ENCODE results near the gene MAP1S. TPM values are rescaled to one million over a fixed set of nuclear protein-coding genes. Genes with fewer than 3 reads are reported as not detected.

The MAP1S gene
- total and polyA plus RNA-seq, 2 of the 8 experiments (the other 6 are each of a cell fraction or from before 2014, with no cell fraction given) = 66.7 to 115 TPM

DNA sequence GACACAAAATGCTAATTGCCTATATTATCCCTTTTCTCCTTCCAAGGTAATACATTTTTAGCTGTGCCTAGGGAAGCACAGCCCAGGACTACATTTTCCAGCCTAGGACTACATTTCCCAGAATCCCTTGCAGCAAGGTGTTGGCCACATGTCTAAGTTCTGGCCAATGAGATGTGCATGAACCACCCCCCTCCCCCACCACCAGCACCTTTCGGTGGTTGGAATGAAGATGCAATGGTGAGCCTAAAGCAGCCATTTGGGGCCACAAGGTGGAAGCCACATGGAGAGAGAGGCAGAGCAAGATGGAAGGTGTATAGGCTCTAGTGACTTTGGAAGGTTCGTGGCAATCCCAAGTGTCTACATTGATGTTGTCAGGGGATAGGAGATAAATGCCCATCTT is 47.4 kb upstream of the MAP1S start:
- H3K18ac ChIP-seq (ENCODE audit: extremely low read depth, low read length) = no peak overlapping the region
- ChIA-PET CTCF (ENCODE audit: partially characterized antibody) (interaction anchor here (1.0 to 1.8 kb wide), 2 partner anchors 16 to 62 kb away, joined by 3 to 4 read pairs; no protein-coding TSS in a partner anchor), POLR2A (ENCODE audit: partially characterized antibody) (interaction anchor here (1.3 kb wide), 1 partner anchor 9 kb away, joined by 4 read pairs; no protein-coding TSS in a partner anchor)
- H4K5ac ChIP-seq (ENCODE audit: insufficient read length, low read depth, low read length) = no peak overlapping the region
- H3K4me2 ChIP-seq (ENCODE audit: insufficient read depth in 1 of 2, low read depth in 2 of 2, low read length in 2 of 2) = no peak overlapping the region
- H2BK120ac ChIP-seq (replicated peaks; ENCODE audit: low read depth, low read length) = no peak overlapping the region
- H2BK12ac ChIP-seq (ENCODE audit: low read depth, low read length) = no peak overlapping the region
- peaks cover 0 to 7% of the 10 kb centered on the region in 2 experiments; a peak in 1 of 4 replicates for H3K79me2 ChIP-seq (ENCODE audit: control insufficient read depth in 1 of 2, insufficient read depth in 2 of 2, low read length in 2 of 2)
- H2BK15ac ChIP-seq (ENCODE audit: low read length) = no peak overlapping the region
- H3K23ac ChIP-seq (ENCODE audit: insufficient read length) = no peak overlapping the region
- peaks cover 2 to 3% of the 10 kb centered on the region in 2 experiments for H4K20me1 ChIP-seq (replicated peaks in 1 of 2; ENCODE audit: control insufficient read depth in 1 of 2, insufficient read depth in 2 of 2, low read length in 2 of 2)
- no peak overlapping the region for H3K27ac ChIP-seq (ENCODE audit: low read depth, low read length)
- peaks cover 1% of the 10 kb centered on the region; the same call in 1 of the 2 replicates for H3K23me2 ChIP-seq (ENCODE audit: low read depth, low read length)
- H3K4me1 ChIP-seq (replicated peaks in 1 of 4; ENCODE audit: control insufficient read depth in 3 of 4, insufficient read depth in 4 of 4, low read length in 3 of 4) = 0 out of 7 replicates have a peak, but pooled peaks cover 0 to 3% (median 0%) of the 10 kb centered on the region in 4 experiments
- no peaks in the 10 kb centered on the region for H3K27me3 ChIP-seq (replicated peaks in 1 of 4; ENCODE audit: control insufficient read depth in 3 of 4, extremely low read depth in 1 of 4, insufficient read depth in 3 of 4, low read length in 3 of 4)
- no peak overlapping the region for H3K4ac ChIP-seq (replicated peaks; ENCODE audit: insufficient read length, low read depth, low read length)
- H3K9me3 ChIP-seq (ENCODE audit: insufficient read depth in 2 of 2, low read depth in 1 of 2, low read length in 1 of 2) = 0 out of 4 replicates have a peak, but pooled peaks cover 0 to 5% of the 10 kb centered on the region in 2 experiments
- H2AFZ ChIP-seq (ENCODE audit: low read length) = no peak overlapping the region
- H2BK5ac ChIP-seq (ENCODE audit: low read depth, low read length) = no peak overlapping the region
- peak; percentile 85 for FAIRE-seq
- peak in 1 of 2 experiments; percentile 62 for DNase-seq (ENCODE audit: low read depth in 1 of 2, low spot score in 2 of 2)
- H4K91ac ChIP-seq (replicated peaks; ENCODE audit: insufficient read length, low read length) = no peak overlapping the region
- 82% methylated on average over 2 of the region's 2 CpGs; no CpG with 5 or more reads in 1 of the 2 experiments for WGBS, 2 experiments (ENCODE audit: extremely low coverage in 1 of 2, insufficient coverage in 1 of 2, insufficient read length in 1 of 2, insufficient replicate concordance in 2 of 2, low coverage in 1 of 2, low lambda C conversion rate in 2 of 2, missing lambda C conversion rate in 1 of 2)
- no peak overlapping the region for H3K9ac ChIP-seq (replicated peaks in 1 of 4; ENCODE audit: extremely low read depth in 1 of 4, low read depth in 3 of 4, low read length in 3 of 4)
- H3K36me3 ChIP-seq (ENCODE audit: control insufficient read depth in 2 of 4, insufficient read depth in 4 of 4, low read length in 3 of 4) = peaks cover 0 to 14% (median 1%) of the 10 kb centered on the region in 4 experiments; a peak in 3 of 8 replicates
- no peak overlapping the region for H2AK5ac ChIP-seq (ENCODE audit: low read depth, low read length)
- no peak overlapping the region for H2BK20ac ChIP-seq (ENCODE audit: low read length)
- no peak overlapping the region for H3K56ac ChIP-seq (replicated peaks; ENCODE audit: insufficient read length, low read depth, low read length)
- no peak overlapping the region for H3K4me3 ChIP-seq (ENCODE audit: extremely low read depth in 1 of 4, insufficient read depth in 2 of 4, low read depth in 3 of 4, low read length in 4 of 4)
- H3K14ac ChIP-seq (ENCODE audit: insufficient read length) = no peak overlapping the region
- no peak overlapping the region for H4K8ac ChIP-seq (ENCODE audit: extremely low read depth, insufficient read depth, low read length)
- peaks cover 2% of the 10 kb centered on the region; the same call in 1 of the 2 replicates for H3K79me1 ChIP-seq (ENCODE audit: low read depth, low read length)
- TF ChIP-seq KDM1A (IDR thresholded peaks at IDR 0.05; ENCODE audit: borderline replicate concordance, low read length) (peak; percentile 97), SIN3A (conservative IDR thresholded peaks at IDR 0.05 in 1 of 2, IDR thresholded peaks at IDR 0.05 in 1 of 2; ENCODE audit: low read depth in 1 of 2, low read length in 2 of 2) (0 out of 4 replicates have a peak, but pooled peaks of 1 of the 2 experiments have one; percentile 8), KDM4A (IDR thresholded peaks at IDR 0.05; ENCODE audit: low read depth, low read length, severe bottlenecking) (no peak), SIX5 (IDR thresholded peaks at IDR 0.05; ENCODE audit: low read depth, low read length) (peak; percentile 78), BACH1 (IDR thresholded peaks at IDR 0.05; ENCODE audit: low read length) (no peak), TCF12 (IDR thresholded peaks at IDR 0.05; ENCODE audit: low read depth, low read length) (0 out of 2 replicates have a peak, but pooled peaks have one; percentile 72), SP1 (IDR thresholded peaks at IDR 0.05; ENCODE audit: low read depth, low read length) (peak; percentile 86), ASH2L (IDR thresholded peaks at IDR 0.05; ENCODE audit: low read length) (no peak), BCL11A (IDR thresholded peaks at IDR 0.05; ENCODE audit: low read depth in 2 of 2, low read length in 2 of 2) (no peak)
- TF ChIP-seq, protein P1, sequence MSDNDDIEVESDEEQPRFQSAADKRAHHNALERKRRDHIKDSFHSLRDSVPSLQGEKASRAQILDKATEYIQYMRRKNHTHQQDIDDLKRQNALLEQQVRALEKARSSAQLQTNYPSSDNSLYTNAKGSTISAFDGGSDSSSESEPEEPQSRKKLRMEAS (IDR thresholded peaks at IDR 0.05) = peak; percentile 70; the same call in 1 of the 2 replicates
- TF ChIP-seq, protein P2, sequence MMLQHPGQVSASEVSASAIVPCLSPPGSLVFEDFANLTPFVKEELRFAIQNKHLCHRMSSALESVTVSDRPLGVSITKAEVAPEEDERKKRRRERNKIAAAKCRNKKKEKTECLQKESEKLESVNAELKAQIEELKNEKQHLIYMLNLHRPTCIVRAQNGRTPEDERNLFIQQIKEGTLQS (IDR thresholded peaks at IDR 0.05; ENCODE audit: insufficient read depth, low read depth, low read length) = peak; percentile 79; the same call in 1 of the 2 replicates
